DND-41 (cell line): Measurements from ENCODE around the gene MYO5A.

Experiments used
- EZH2 ChIP-seq: IDR thresholded peaks from 3 replicates; pipeline ENCODE4 v1.6.1; 2012; ENCODE audit warnings: borderline replicate concordance, low read depth, mild to moderate bottlenecking, moderate library complexity, low read length, inconsistent platforms; ENCODE audit not compliant: severe bottlenecking
- TF ChIP-seq, protein P1 (sequence below): IDR thresholded peaks from 2 replicates; pipeline ENCODE4 v1.5.1; 2012; ENCODE audit warnings: borderline replicate concordance, low read length, moderate library complexity, mild to moderate bottlenecking; ENCODE audit not compliant: poor library complexity, severe bottlenecking; ENCODE audit errors: extremely low read depth

DNA sequence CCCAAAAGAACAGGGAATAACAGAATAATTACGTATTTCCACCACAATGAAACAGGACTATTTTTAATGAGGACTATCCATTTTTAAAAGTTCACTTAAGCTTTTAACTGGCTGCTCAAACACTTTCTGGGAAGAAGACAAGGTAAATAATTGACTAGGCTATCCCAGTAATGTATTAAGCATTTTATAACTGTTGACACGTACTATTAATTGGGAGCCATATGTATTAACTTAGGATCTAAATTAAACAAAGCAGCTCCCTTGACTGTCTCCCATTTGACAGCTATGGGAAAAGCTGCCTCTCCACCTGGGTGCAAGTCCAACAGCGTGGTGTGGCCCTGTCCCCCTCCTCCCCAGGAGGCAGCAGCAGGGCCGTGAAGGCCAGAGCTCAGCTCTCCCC, 269.2 kb downstream of the MYO5A start:
- TF ChIP-seq, protein P1, sequence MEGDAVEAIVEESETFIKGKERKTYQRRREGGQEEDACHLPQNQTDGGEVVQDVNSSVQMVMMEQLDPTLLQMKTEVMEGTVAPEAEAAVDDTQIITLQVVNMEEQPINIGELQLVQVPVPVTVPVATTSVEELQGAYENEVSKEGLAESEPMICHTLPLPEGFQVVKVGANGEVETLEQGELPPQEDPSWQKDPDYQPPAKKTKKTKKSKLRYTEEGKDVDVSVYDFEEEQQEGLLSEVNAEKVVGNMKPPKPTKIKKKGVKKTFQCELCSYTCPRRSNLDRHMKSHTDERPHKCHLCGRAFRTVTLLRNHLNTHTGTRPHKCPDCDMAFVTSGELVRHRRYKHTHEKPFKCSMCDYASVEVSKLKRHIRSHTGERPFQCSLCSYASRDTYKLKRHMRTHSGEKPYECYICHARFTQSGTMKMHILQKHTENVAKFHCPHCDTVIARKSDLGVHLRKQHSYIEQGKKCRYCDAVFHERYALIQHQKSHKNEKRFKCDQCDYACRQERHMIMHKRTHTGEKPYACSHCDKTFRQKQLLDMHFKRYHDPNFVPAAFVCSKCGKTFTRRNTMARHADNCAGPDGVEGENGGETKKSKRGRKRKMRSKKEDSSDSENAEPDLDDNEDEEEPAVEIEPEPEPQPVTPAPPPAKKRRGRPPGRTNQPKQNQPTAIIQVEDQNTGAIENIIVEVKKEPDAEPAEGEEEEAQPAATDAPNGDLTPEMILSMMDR: no peak
- no peak for TF ChIP-seq EZH2
